Astrocyte of the spinal cord (primary cell): Measurements from ENCODE around the gene TXLNA.
"Not testable (repeated sequence)": the region's sequence is repeated elsewhere in the genome, so short reads cannot be mapped to it uniquely, and the experiment has no call there.

Source experiments
- DNase-seq: peaks from one replicate; pipeline ENCODE4 v3.0.0; 2011; ENCODE audit warnings: low read depth, low spot score
- H3K4me3 ChIP-seq: 2 replicates; pipeline ENCODE4 v1.5.1; 2011; ENCODE audit warnings: low read depth, mild to moderate bottlenecking, low read length, moderate library complexity
- in situ Hi-C: cut with HindIII; loops from 2 replicates; pipeline ENCODE4 v1.10.0; 2017; ENCODE audit warnings: low sequenced_read_pairs
- TF ChIP-seq, protein P1 (sequence below): IDR thresholded peaks from 2 replicates; pipeline ENCODE4 v1.5.1; 2012; ENCODE audit warnings: low read depth, mild to moderate bottlenecking, low read length, inconsistent platforms

The TXLNA gene

DNA sequence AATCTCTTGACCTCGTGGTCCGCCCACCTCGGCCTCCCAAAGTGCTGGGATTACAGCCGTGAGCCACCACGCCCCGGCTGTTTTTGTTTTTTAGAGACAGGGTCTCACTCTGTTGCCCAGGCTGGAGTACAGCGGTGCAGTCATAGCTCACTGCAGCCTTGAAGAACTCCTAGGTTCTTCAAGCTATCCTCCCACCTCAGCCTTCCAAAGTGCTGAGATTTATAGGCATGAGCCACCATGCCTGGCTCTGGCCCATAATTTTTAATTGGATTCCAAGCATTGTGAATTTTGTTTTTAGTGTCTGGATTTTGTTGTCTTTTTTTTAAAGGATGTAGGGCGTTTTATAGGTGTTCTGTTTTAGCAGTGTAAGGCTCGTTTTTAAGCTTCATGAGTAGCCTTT lies 28.6 kb upstream of the TXLNA start:
- TF ChIP-seq, protein P1, sequence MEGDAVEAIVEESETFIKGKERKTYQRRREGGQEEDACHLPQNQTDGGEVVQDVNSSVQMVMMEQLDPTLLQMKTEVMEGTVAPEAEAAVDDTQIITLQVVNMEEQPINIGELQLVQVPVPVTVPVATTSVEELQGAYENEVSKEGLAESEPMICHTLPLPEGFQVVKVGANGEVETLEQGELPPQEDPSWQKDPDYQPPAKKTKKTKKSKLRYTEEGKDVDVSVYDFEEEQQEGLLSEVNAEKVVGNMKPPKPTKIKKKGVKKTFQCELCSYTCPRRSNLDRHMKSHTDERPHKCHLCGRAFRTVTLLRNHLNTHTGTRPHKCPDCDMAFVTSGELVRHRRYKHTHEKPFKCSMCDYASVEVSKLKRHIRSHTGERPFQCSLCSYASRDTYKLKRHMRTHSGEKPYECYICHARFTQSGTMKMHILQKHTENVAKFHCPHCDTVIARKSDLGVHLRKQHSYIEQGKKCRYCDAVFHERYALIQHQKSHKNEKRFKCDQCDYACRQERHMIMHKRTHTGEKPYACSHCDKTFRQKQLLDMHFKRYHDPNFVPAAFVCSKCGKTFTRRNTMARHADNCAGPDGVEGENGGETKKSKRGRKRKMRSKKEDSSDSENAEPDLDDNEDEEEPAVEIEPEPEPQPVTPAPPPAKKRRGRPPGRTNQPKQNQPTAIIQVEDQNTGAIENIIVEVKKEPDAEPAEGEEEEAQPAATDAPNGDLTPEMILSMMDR = no peak
- no peak for DNase-seq
- in situ Hi-C loops = no loop called here
- H3K4me3 ChIP-seq = no peak overlapping the region

DNA sequence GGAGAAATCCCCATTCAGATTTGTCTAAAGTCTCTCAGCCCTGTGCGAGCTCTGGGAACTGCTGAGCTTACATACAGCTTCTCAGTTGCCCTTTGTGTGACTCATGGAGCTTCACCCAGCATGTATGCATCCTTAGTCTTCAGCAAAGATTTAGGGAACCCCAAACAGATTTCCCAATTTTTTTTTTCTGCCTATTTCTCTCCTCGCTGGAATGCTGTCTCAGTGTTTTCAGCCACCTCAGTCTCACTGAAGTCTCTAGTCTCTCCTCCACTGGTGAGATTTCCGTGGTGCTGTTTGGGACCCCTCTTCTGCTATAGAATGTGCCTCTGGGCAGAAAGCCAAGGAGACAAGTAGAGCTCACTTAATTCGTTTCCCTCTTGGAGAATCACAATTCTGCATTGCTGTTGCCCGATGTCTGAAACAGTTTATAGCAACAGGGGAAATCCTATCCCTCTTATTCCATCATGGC lies 28.1 kb upstream of the TXLNA start:
- peak; percentile 79 for DNase-seq
- H3K4me3 ChIP-seq = no peak overlapping the region
- TF ChIP-seq, protein P1 = no peak
- in situ Hi-C loops = no loop called here

DNA sequence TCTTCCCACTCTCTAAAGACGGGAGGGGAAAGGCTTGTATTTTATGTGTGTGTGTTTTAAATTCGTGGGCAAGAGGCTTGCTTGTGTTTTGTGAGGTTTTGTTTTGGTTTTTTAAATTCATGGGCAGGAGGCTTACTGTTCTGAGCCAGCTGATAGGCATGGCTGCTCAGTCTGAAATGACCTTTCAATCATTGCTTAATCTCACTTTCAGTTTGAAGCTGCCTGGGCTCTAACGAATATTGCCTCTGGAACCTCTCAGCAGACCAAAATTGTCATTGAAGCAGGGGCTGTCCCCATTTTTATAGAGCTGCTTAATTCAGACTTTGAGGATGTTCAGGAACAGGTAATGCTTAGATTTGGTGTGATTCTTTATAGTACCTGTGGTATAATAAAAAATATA lies 20.3 kb upstream of the TXLNA start:
- TF ChIP-seq, protein P1 = no peak
- no peak overlapping the region for H3K4me3 ChIP-seq
- in situ Hi-C loops = no loop called here
- DNase-seq = no peak

DNA sequence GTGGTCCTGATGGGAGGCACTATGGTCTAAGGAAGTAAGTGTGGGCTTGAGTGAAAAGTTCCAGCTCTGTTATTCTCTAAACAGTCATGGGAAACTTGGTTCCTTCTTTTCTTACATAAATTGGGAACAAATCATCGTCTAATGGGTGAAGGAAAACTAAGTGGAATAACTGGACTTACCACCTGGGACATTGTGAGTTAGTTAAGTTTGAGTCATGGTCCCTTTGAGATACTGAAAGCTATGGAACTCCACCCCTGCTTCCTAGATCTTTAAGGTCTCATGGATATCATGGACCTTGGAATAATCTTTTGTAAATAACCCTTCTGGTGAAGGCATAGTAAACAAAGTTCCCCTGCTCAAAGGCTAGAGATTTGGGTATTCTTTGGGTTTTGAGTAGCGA lies 16.1 kb upstream of the TXLNA start:
- DNase-seq = no peak
- in situ Hi-C loops = no loop called here
- no peak overlapping the region for H3K4me3 ChIP-seq
- TF ChIP-seq, protein P1 = no peak

DNA sequence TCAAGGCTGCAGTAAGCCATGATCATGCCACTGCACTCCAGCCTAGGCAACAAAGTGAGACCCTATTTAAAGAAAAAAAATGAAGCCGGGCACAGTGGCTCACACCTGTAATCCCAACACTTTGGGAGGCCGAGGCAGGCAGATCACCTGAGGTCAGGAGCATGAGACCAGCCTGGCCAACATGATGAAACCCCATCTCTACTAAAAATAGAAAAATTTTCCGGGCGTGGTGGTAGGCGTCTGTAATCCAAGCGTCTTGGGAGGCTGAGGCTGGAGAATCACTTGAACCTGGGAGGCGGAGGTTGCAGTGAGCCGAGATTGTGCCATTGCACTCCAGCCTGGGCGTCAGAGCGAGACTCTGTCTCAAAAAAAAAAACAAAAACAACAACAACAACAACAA lies 13.8 kb upstream of the TXLNA start:
- in situ Hi-C loops = not testable (repeated sequence)

DNA sequence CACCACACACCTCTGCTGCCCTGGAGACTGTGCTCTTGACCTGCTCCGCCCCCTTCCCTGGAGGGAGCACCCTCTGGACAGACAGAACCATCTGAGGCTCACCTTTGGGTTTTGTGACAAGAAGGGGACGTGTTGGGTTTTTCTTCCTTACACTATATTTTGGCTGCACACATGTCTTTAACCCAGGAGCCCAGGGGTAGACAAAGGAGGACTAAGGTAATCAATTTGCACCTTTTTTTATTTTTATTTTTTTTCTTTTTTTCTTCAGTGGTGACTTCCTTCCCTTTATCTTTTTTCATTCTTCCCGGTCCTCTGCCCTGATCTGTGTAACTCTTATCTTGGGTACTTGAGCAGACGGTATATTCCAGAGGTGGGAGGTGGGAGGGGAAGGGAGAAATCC lies 8.5 kb upstream of the TXLNA start:
- in situ Hi-C loops = no loop called here
- TF ChIP-seq, protein P1 = no peak
- no peak overlapping the region for H3K4me3 ChIP-seq
- DNase-seq = no peak

More for the DNA sequence above, 13.8 kb upstream of the TXLNA start:
- H3K4me3 ChIP-seq, DNase-seq: not testable (repeated sequence)

DNA sequence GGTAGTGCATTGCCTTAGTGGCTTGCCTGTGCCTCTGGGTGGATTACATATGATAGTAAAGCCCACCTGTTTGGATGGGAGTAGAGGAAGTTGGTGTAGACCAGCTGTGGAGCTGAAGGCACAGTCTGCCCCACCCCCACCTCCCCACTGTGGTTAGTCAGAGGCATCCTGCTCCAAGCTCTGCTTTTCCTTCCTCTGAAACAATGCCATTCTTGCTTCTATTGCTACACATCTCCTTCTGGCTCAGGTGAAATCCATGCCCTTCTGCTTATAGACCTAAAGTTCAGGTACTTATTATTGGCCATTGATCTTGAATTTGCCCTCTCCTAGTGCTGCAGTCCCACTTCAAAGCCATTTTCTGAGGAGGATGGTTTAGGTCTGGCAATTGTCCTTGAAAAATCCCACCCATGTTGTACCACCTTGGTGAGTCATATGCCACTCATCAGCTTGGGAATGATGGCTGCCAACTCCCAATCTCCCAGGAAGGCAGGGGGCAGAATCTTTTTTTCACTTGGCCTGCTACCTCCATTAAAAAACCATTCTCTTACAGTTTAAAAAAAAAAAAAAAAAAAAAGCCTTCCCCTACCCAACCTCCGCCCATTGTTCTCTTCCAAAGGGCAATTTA lies 6.7 kb upstream of the TXLNA start:
- DNase-seq = peak; percentile 18
- H3K4me3 ChIP-seq = no peak overlapping the region
- TF ChIP-seq, protein P1 = no peak
- in situ Hi-C loops = no loop called here
